Tibial artery (tissue), 4 donors: ENCODE results near the gene SH3RF3.

Source experiments
- DNase-seq, 2 donors: peaks; one replicate each; pipeline ENCODE4 v3.0.0-alpha.2; 2019
- H3K27ac ChIP-seq, 2 donors: fragments of 200-600 bp; sonication (generic) in 1 of 2; 1 replicate in 1 of 2; 2 replicates in 1 of 2; pipeline ENCODE4 v1.5.1; 2018 to 2019; ENCODE audit warnings: mild to moderate bottlenecking in 1 of 2
- H3K27me3 ChIP-seq, 2 donors: fragments of 200-600 bp; sonication (generic) in 1 of 2; one replicate each; pipeline versions ENCODE4 v1.5.1 to v1.6.0; 2016 to 2019
- H3K36me3 ChIP-seq, 3 donors: fragments of 200-600 bp; sonication (generic) in 2 of 3; one replicate each; pipeline ENCODE4 v1.5.1; 2016 to 2019; ENCODE audit warnings: mild to moderate bottlenecking in 2 of 3
- H3K4me1 ChIP-seq, 4 donors: fragments of 200-600 bp; sonication (generic) in 2 of 4; 1 replicate in 3 of 4; 2 replicates in 1 of 4; pipeline ENCODE4 v1.5.1; 2016 to 2019
- H3K4me3 ChIP-seq, 2 donors: fragments of 200-600 bp; sonication (generic) in 1 of 2; 1 replicate in 1 of 2; 2 replicates in 1 of 2; pipeline ENCODE4 v1.5.1; 2018 to 2019; ENCODE audit warnings: mild to moderate bottlenecking in 2 of 2
- H3K9me3 ChIP-seq, 3 donors: fragments of 200-600 bp; sonication (generic) in 1 of 3; one replicate each; pipeline ENCODE4 v1.5.1; 2016 to 2019
- CTCF ChIP-seq, 2 experiments: fragments of 200-600 bp in 1 of 2; fragments of 450-650 bp in 1 of 2; IDR thresholded peaks; one replicate each; pipeline ENCODE4 v1.5.1; 2017 to 2019; ENCODE audit warnings: antibody characterized with exemption in 2 of 2, mild to moderate bottlenecking in 1 of 2, moderate library complexity in 1 of 2
- intact Hi-C: fragments of 100-400 bp; cut with DNase I; formaldehyde crosslinking; loops from one replicate; pipeline ENCODE4 v1.15.0; 2023; ENCODE audit warnings: low total_unique reads

Gene SH3RF3

GRCh38 chr2:109176928-109177327 lies 47.9 kb downstream of the SH3RF3 start:
- DNase-seq: no peak
- H3K4me3 ChIP-seq: no peak overlapping the region
- peak overlapping the region; percentile 91 to 94 for H3K27ac ChIP-seq
- no peaks in the 10 kb centered on the region for H3K27me3 ChIP-seq
- intact Hi-C loops: no loop called here
- peaks cover 6 to 64% (median 44%) of the 10 kb centered on the region in 4 donors for H3K4me1 ChIP-seq
- no peaks in the 10 kb centered on the region for H3K9me3 ChIP-seq
- no peaks in the 10 kb centered on the region for H3K36me3 ChIP-seq
- TF ChIP-seq CTCF (IDR thresholded peaks at IDR 0.05): no peak

- no peak for TF ChIP-seq CTCF (IDR thresholded peaks at IDR 0.05)
- DNase-seq: no peak
- Histone ChIP-seq H3K27ac (peak overlapping the region; percentile 91 to 94), H3K27me3 (no peaks in the 10 kb centered on the region), H3K4me1 (peaks cover 6 to 57% (median 37%) of the 10 kb centered on the region in 4 donors), H3K9me3 (no peaks in the 10 kb centered on the region), H3K36me3 (no peaks in the 10 kb centered on the region), H3K4me3 (no peak overlapping the region)
- intact Hi-C loops: no loop called here
Measured at GRCh38 chr2:109177635-109178034, 48.6 kb downstream of the SH3RF3 start.

GRCh38 chr2:109178968-109179367 lies 50.0 kb downstream of the SH3RF3 start:
- H3K4me1 ChIP-seq: peaks cover 0 to 43% (median 25%) of the 10 kb centered on the region in 4 donors
- H3K27ac ChIP-seq: peak overlapping the region in 1 of 2 donors; percentile 91
- TF ChIP-seq CTCF (IDR thresholded peaks at IDR 0.05): no peak
- DNase-seq: no peak
- H3K36me3 ChIP-seq: no peaks in the 10 kb centered on the region
- H3K4me3 ChIP-seq: no peak overlapping the region
- intact Hi-C loops: no loop called here
- no peaks in the 10 kb centered on the region for H3K9me3 ChIP-seq
- H3K27me3 ChIP-seq: no peaks in the 10 kb centered on the region

GRCh38 chr2:109180786-109181185 lies 51.8 kb downstream of the SH3RF3 start:
- Histone ChIP-seq H3K27me3 (no peaks in the 10 kb centered on the region), H3K4me1 (peaks cover 0 to 46% (median 30%) of the 10 kb centered on the region in 4 donors), H3K9me3 (no peaks in the 10 kb centered on the region), H3K36me3 (no peaks in the 10 kb centered on the region), H3K4me3 (no peak overlapping the region), H3K27ac (no peak overlapping the region)
- DNase-seq: no peak
- TF ChIP-seq CTCF (IDR thresholded peaks at IDR 0.05): no peak
- intact Hi-C loops: no loop called here

GRCh38 chr2:109182426-109182825 lies 53.4 kb downstream of the SH3RF3 start:
- Histone ChIP-seq H3K9me3 (no peaks in the 10 kb centered on the region), H3K36me3 (no peaks in the 10 kb centered on the region), H3K4me1 (peaks cover 8 to 49% (median 35%) of the 10 kb centered on the region in 4 donors), H3K27ac (no peak overlapping the region), H3K27me3 (no peaks in the 10 kb centered on the region), H3K4me3 (no peak overlapping the region)
- no peak for DNase-seq
- TF ChIP-seq CTCF (IDR thresholded peaks at IDR 0.05): no peak
- intact Hi-C loops: no loop called here

GRCh38 chr2:109183871-109184270 lies 54.9 kb downstream of the SH3RF3 start:
- Histone ChIP-seq H3K27me3 (no peaks in the 10 kb centered on the region), H3K27ac (peak overlapping the region; percentile 75 to 85), H3K36me3 (no peaks in the 10 kb centered on the region), H3K4me1 (peaks cover 8 to 48% (median 42%) of the 10 kb centered on the region in 4 donors), H3K4me3 (no peak overlapping the region), H3K9me3 (no peaks in the 10 kb centered on the region)
- DNase-seq: peak in 1 of 2 donors; percentile 48
- TF ChIP-seq CTCF (IDR thresholded peaks at IDR 0.05): no peak
- intact Hi-C loops: no loop called here
